ENCODE results near the gene TM9SF4.
"Not testable (repeated sequence)": the region's sequence is repeated elsewhere in the genome, so short reads cannot be mapped to it uniquely, and the experiment has no call there.

TM9SF4 gene

GRCh38 chr20:32098786-32099185 is 10.7 kb upstream of the TM9SF4 start:
- no peak for DNase-seq

- no peak for DNase-seq
Measured at GRCh38 chr20:32108814-32109391, 611 bp upstream of the TM9SF4 start.

- DNase-seq, result no peak
Measured at GRCh38 chr20:32110173-32110704, 725 bp downstream of the TM9SF4 start.

GRCh38 chr20:32110727-32111126 is 1.2 kb downstream of the TM9SF4 start:
- DNase-seq, result no peak

- DNase-seq, result no peak
Measured at GRCh38 chr20:32111156-32111686, 1.7 kb downstream of the TM9SF4 start.

- DNase-seq, result no peak
Measured at GRCh38 chr20:32111753-32112152, 2.2 kb downstream of the TM9SF4 start.

GRCh38 chr20:32112841-32113240 is 3.3 kb downstream of the TM9SF4 start:
- DNase-seq, result no peak

GRCh38 chr20:32113591-32114260 is 4.2 kb downstream of the TM9SF4 start:
- no peak for DNase-seq

GRCh38 chr20:32114305-32114960 is 4.9 kb downstream of the TM9SF4 start:
- no peak for DNase-seq

GRCh38 chr20:32115211-32115767 is 5.8 kb downstream of the TM9SF4 start:
- DNase-seq, result no peak

GRCh38 chr20:32116079-32116521 is 6.6 kb downstream of the TM9SF4 start:
- no peak for DNase-seq

GRCh38 chr20:32116796-32117195 is 7.3 kb downstream of the TM9SF4 start:
- not testable (repeated sequence) for DNase-seq

GRCh38 chr20:32118427-32118826 is 8.9 kb downstream of the TM9SF4 start:
- DNase-seq, result not testable (repeated sequence)

GRCh38 chr20:32119734-32120133 is 10.2 kb downstream of the TM9SF4 start:
- DNase-seq, result no peak

GRCh38 chr20:32121908-32122307 is 12.4 kb downstream of the TM9SF4 start:
- not testable (repeated sequence) for DNase-seq

GRCh38 chr20:32123088-32123487 is 13.6 kb downstream of the TM9SF4 start:
- no peak for DNase-seq

- DNase-seq, result no peak
Measured at GRCh38 chr20:32124916-32125454, 15.5 kb downstream of the TM9SF4 start.

GRCh38 chr20:32125506-32125905 is 16.0 kb downstream of the TM9SF4 start:
- no peak for DNase-seq

- no peak for DNase-seq
Measured at GRCh38 chr20:32126919-32127318, 17.4 kb downstream of the TM9SF4 start.

GRCh38 chr20:32127347-32127746 is 17.8 kb downstream of the TM9SF4 start:
- no peak for DNase-seq

GRCh38 chr20:32128167-32128566 is 18.7 kb downstream of the TM9SF4 start:
- no peak for DNase-seq

GRCh38 chr20:32129863-32130262 is 20.3 kb downstream of the TM9SF4 start:
- DNase-seq, result no peak

- no peak for DNase-seq
Measured at GRCh38 chr20:32130352-32130751, 20.8 kb downstream of the TM9SF4 start.

All from NCI-H526 (cell line).